ENCODE measurements around the gene JMJD1C. TPM values are rescaled to one million over a fixed set of nuclear protein-coding genes. Genes with fewer than 3 reads are reported as not detected.

The JMJD1C gene
- total RNA-seq, 4 donors from 2014 or later = 41.6 to 77.8 (median 56.9) TPM

DNA sequence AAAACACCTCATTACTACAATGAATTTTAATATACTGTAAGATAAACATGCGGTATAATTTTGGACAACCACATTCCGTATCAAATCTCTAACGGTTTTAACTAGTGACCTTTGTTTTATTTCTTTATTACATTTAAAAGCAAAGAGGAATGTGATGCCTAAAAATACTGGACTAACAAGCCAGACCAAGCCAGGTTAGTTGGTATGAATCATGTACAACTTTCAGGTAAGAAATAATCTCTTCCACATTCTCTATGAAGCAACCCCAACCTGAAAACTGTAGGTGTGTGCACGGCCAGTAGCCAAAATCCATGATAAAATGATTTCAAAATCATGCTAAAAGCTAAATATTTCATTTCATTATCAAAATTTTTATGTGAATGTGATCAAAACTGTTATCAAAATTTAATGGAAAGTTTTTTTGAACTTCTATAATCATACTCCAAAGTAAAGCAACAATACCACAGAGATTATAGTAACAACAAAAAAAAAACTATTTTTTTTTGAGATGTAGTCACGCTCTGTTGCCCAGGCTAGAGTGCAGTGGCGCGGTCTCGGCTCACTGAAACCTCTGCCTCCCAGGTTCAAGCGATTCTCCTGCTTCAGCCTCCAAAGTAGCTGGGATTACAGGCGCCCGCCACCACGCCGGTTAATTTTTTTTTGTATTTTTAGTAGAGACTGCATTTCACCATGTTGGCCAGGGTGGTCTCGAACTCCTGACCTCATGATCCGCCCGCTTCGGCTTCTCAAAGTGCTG lies 205.5 kb downstream of the JMJD1C start:
- peak overlapping the region in 2 of 4 donors; percentile 93 to 95 for H3K27ac ChIP-seq
- TF ChIP-seq, protein P1, sequence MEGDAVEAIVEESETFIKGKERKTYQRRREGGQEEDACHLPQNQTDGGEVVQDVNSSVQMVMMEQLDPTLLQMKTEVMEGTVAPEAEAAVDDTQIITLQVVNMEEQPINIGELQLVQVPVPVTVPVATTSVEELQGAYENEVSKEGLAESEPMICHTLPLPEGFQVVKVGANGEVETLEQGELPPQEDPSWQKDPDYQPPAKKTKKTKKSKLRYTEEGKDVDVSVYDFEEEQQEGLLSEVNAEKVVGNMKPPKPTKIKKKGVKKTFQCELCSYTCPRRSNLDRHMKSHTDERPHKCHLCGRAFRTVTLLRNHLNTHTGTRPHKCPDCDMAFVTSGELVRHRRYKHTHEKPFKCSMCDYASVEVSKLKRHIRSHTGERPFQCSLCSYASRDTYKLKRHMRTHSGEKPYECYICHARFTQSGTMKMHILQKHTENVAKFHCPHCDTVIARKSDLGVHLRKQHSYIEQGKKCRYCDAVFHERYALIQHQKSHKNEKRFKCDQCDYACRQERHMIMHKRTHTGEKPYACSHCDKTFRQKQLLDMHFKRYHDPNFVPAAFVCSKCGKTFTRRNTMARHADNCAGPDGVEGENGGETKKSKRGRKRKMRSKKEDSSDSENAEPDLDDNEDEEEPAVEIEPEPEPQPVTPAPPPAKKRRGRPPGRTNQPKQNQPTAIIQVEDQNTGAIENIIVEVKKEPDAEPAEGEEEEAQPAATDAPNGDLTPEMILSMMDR (IDR thresholded peaks at IDR 0.05) = no peak
- no peak for TF ChIP-seq POLR2A (IDR thresholded peaks at IDR 0.05)
- 80 to 87% methylated on average over 17 of the region's 17 CpGs for WGBS, 2 donors
- peaks cover 0 to 5% (median 0%) of the 10 kb centered on the region in 3 donors for H3K36me3 ChIP-seq
- no peak for DNase-seq
- intact Hi-C loops (cut with DNase I) = no loop called here
- H3K9me3 ChIP-seq = no peaks in the 10 kb centered on the region
- no peaks in the 10 kb centered on the region for H3K27me3 ChIP-seq
- H3K4me1 ChIP-seq = peaks cover 10 to 99% (median 56%) of the 10 kb centered on the region in 3 donors
- H3K4me3 ChIP-seq = no peak overlapping the region

DNA sequence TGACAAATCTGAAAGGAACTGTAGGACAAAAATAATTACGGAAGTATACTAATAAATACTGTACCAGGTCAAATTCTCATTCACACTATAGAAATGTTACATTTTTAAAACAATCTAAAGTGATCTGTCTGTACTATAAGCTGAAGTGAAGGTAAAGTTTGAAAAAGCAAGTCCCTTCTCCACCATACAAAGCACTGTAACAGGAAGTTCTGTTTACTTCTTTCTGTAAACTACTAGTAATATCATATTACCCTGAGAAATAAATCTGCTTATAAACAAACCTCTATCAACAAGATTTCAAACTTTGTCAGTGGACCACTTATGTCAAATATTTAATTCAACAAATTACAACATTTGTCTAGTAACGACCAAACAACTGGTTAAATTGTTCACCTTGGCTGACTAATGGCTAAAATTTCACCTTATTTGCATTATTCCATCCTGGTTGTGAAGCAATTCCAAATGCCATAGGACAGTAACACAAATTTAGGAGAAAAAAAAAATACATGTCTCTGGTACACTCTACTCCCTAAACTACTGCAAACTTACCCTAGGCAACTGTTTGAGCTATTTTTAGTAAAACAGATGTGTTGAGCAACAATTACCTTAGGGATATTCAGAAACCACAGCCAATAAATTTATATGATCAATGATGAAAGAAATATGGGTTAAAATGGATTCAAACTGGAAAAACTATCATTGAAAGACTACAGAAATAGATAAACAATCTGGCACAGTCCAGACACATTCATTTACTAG lies 206.7 kb downstream of the JMJD1C start:
- H3K4me3 ChIP-seq = no peak overlapping the region
- DNase-seq = no peak
- peaks cover 0 to 5% (median 0%) of the 10 kb centered on the region in 3 donors for H3K36me3 ChIP-seq
- no peak for TF ChIP-seq POLR2A (IDR thresholded peaks at IDR 0.05)
- TF ChIP-seq, protein P1 (IDR thresholded peaks at IDR 0.05) = no peak
- H3K27ac ChIP-seq = peak overlapping the region in 2 of 4 donors; percentile 25 to 93
- no peaks in the 10 kb centered on the region for H3K27me3 ChIP-seq
- 65 to 75% methylated on average over 2 of the region's 2 CpGs for WGBS, 2 donors
- intact Hi-C loops (cut with DNase I) = no loop called here
- no peaks in the 10 kb centered on the region for H3K9me3 ChIP-seq
- peaks cover 10 to 100% (median 50%) of the 10 kb centered on the region in 3 donors for H3K4me1 ChIP-seq

- H3K27me3 ChIP-seq = no peaks in the 10 kb centered on the region
- H3K9me3 ChIP-seq = no peaks in the 10 kb centered on the region
- H3K36me3 ChIP-seq = peaks cover 0 to 10% (median 0%) of the 10 kb centered on the region in 3 donors
- intact Hi-C loops (cut with DNase I) = no loop called here
- no peak for DNase-seq
- no peak overlapping the region for H3K27ac ChIP-seq
- no peak for TF ChIP-seq POLR2A (IDR thresholded peaks at IDR 0.05)
- TF ChIP-seq, protein P1 (IDR thresholded peaks at IDR 0.05) = no peak
- 76 to 77% methylated on average over 2 of the region's 2 CpGs for WGBS, 2 donors
- peaks cover 10 to 87% (median 41%) of the 10 kb centered on the region in 3 donors for H3K4me1 ChIP-seq
- no peak overlapping the region for H3K4me3 ChIP-seq
These were observed 208.0 kb downstream of the JMJD1C start for GRCh38 chr10:63257778-63258177.

DNA sequence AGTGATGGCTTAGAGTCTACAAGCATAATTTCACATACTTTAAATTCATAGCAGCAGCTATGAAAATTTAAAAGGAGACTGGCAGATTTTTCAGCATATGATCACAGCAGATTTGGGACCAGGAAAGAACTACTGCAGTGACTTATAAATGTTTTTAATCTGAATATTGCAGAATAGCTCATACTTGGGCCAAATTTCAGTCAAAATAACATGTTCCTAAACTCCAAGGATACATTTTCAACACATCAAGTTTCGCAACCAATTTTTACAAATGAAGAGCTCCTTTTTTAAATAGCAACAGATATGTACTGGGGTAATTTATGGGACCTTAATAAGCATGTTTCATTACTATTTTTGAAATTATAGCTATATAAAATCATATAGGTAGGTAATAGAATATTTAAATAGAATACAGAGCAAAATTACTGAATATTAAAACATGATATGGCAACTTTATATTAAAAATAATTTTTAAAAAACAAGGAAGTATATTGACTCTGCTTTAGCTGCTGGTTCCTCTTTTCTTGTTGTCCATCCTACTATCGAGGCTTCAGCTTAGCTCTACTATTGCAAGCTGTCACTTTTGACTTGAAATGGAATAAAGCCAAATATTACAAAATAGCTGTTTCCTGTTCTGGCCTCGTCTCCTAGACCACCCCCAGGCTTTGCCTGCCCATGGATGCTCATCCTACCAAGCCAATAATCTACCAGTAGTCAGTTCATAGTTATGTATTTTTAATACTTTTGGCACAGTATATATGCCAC lies 209.6 kb downstream of the JMJD1C start:
- WGBS, 2 donors = 31 to 35% methylated on average over 3 of the region's 3 CpGs
- no peak for DNase-seq

More for the DNA sequence above, 209.6 kb downstream of the JMJD1C start:
- peaks cover 7 to 71% (median 33%) of the 10 kb centered on the region in 3 donors for H3K4me1 ChIP-seq
- no peaks in the 10 kb centered on the region for H3K9me3 ChIP-seq
- peaks cover 0 to 9% (median 0%) of the 10 kb centered on the region in 3 donors for H3K36me3 ChIP-seq
- H3K27me3 ChIP-seq = no peaks in the 10 kb centered on the region
- intact Hi-C loops (cut with DNase I) = no loop called here
- no peak overlapping the region for H3K4me3 ChIP-seq
- H3K27ac ChIP-seq = peak overlapping the region in 3 of 4 donors; percentile 13 to 49 (median 28)
- TF ChIP-seq, protein P1 (IDR thresholded peaks at IDR 0.05) = no peak
- TF ChIP-seq POLR2A (IDR thresholded peaks at IDR 0.05) = no peak
